K562 (cell line): ENCODE results near the gene ALOXE3. TPM values are rescaled to one million over a fixed set of nuclear protein-coding genes. Genes with fewer than 3 reads are reported as not detected.

Source experiments
- BDP1 ChIP-seq: IDR thresholded peaks from 3 replicates; pipeline ENCODE4 v1.6.1; 2011; ENCODE audit not compliant: insufficient read length, insufficient read depth
- CREB3L1 ChIP-seq: fragments of 450-650 bp; IDR thresholded peaks from 2 replicates; pipeline ENCODE4 v1.6.1; 2014; ENCODE audit warnings: low read depth, mild to moderate bottlenecking, moderate library complexity, borderline replicate concordance
- E2F1 ChIP-seq: sonication (generic); formaldehyde crosslinking; IDR thresholded peaks from 2 replicates; pipeline ENCODE4 v1.8.1; 2023; ENCODE audit warnings: mild to moderate bottlenecking, missing genetic modification reagents, moderate library complexity
- FOS ChIP-seq: IDR thresholded peaks from 3 replicates; pipeline ENCODE4 v1.6.1; 2011; ENCODE audit not compliant: insufficient read length; ENCODE audit errors: extremely low read depth
- GATA2 ChIP-seq: sonication (generic); formaldehyde crosslinking; IDR thresholded peaks from 2 replicates; pipeline ENCODE4 v1.4.0; 2020; ENCODE audit warnings: mild to moderate bottlenecking, missing genetic modification reagents
- JUND ChIP-seq, 2 experiments: IDR thresholded peaks; 2 replicates in 1 of 2; 3 replicates in 1 of 2; pipeline ENCODE4 v1.6.1; 2011; ENCODE audit warnings: borderline replicate concordance in 2 of 2, low read depth in 2 of 2, low read length in 2 of 2, improper control_type of control experiment in 1 of 2, missing biosample characterization in 1 of 2, missing genetic modification characterization in 1 of 2, missing genetic modification reagents in 1 of 2
- MAFG ChIP-seq: fragments of 450-650 bp; conservative IDR thresholded peaks from 2 replicates; pipeline ENCODE4 v1.6.1; 2016; ENCODE audit warnings: missing genetic modification characterization, missing compliant biosample characterization
- RBM25 ChIP-seq: fragments of 200-400 bp; formaldehyde crosslinking; IDR thresholded peaks from 2 replicates; pipeline ENCODE4 v1.6.1; 2018; ENCODE audit warnings: low read length, low read depth, moderate library complexity; ENCODE audit not compliant: severe bottlenecking
- REST ChIP-seq, 2 experiments: fragments of 450-650 bp; formaldehyde crosslinking in 1 of 2; IDR thresholded peaks; 2 replicates each; pipeline versions ENCODE4 v1.4.0 to v1.6.1; 2014 to 2020; ENCODE audit warnings: mild to moderate bottlenecking in 2 of 2, borderline replicate concordance in 1 of 2, low read depth in 1 of 2
- RNF2 ChIP-seq: sonication (generic); IDR thresholded peaks from 2 replicates; pipeline ENCODE4 v1.6.1; 2016
- TRIM24 ChIP-seq, 2 experiments: fragments of 450-650 bp; IDR thresholded peaks; 2 replicates each; pipeline ENCODE4 v1.6.1; 2016
- ZNF316 ChIP-seq: fragments of 450-650 bp; IDR thresholded peaks from 2 replicates; pipeline ENCODE4 v1.6.1; 2016
- ZNF398 ChIP-seq: fragments of 250-450 bp; sonication (Bioruptor Pico); IDR thresholded peaks from 2 replicates; pipeline ENCODE4 v1.8.0; 2021; ENCODE audit warnings: moderate library complexity, mild to moderate bottlenecking, inconsistent platforms
- polyA plus RNA-seq, 8 experiments: library from polyadenylated mRNA; depleted of rRNA in 4 of 8; stranded (reverse) in 5 of 8; unstranded in 3 of 8; fragments of >200 nt; fragmentation: Nextera tagmentation in 2 of 8; fragmentation: Illumina TruSeq in 1 of 8; extraction: Ambion mirVana in 2 of 8; extraction: Trizol in 1 of 8; gene quantifications; 2 replicates each; pipeline versions ENCODE4 v1.2.1 to v1.2.3, GENCODE V29; 2011 to 2014; ENCODE audit warnings: inconsistent platforms in 1 of 8, missing spikeins in 1 of 8
- total RNA-seq, 7 experiments: library from RNA; depleted of rRNA in 6 of 7; stranded (reverse); fragments of >200 nt in 6 of 7; fragmentation: Illumina TruSeq in 2 of 7; extraction: Trizol in 2 of 7; gene quantifications; 2 replicates each; pipeline versions ENCODE4 v1.2.1 to v1.2.3, GENCODE V29; 2011 to 2021; ENCODE audit warnings: low replicate concordance in 1 of 7

ALOXE3 gene
- total and polyA plus RNA-seq, 9 of the 15 experiments (the other 6 are each of a cell fraction or from before 2014, with no cell fraction given): 0.04 TPM; not detected in 8

GRCh38 chr17:8156246-8156992 is 38.1 kb upstream of the ALOXE3 start (continued):
- no peak for TF ChIP-seq E2F1
- TF ChIP-seq GATA2 (CRISPR knock-in tag): no peak
- TF ChIP-seq TRIM24 (IDR thresholded peaks at IDR 0.05): peak in 1 of 2 experiments; percentile 55; a peak in 1 of 4 replicates
- peak; percentile 61 for TF ChIP-seq RNF2
- TF ChIP-seq ZNF316: no peak
- TF ChIP-seq REST (IDR thresholded peaks at IDR 0.05; ENCODE audit: borderline replicate concordance): no peak
- no peak for TF ChIP-seq REST (CRISPR knock-in tag; IDR thresholded peaks at IDR 0.05; ENCODE audit: low read depth)
- no peak for TF ChIP-seq MAFG (tag)
- no peak for TF ChIP-seq BDP1
- peak; percentile 5; the same call in 1 of the 2 replicates for TF ChIP-seq JUND (IDR thresholded peaks at IDR 0.05; ENCODE audit: borderline replicate concordance, low read depth, low read length)
- TF ChIP-seq JUND (tag; IDR thresholded peaks at IDR 0.05; ENCODE audit: borderline replicate concordance, low read depth, low read length): 0 out of 3 replicates have a peak, but pooled peaks have one; percentile 15
- 0 out of 2 replicates have a peak, but pooled peaks have one; percentile 44 for TF ChIP-seq CREB3L1
- TF ChIP-seq FOS: peak; percentile 90
- no peak for TF ChIP-seq ZNF398 (CRISPR knock-in tag)
- peak; percentile 97 for TF ChIP-seq RBM25
